CD4-positive, alpha-beta memory T cell (primary cell): Measurements from ENCODE around the gene TMEM69. TPM values are rescaled to one million over a fixed set of nuclear protein-coding genes. Genes with fewer than 3 reads are reported as not detected.

Source experiments
- CTCF ChIA-PET: fragments of 350-600 bp; sonication (Branson Sonifier 250); formaldehyde crosslinking; loops from one replicate; lab custom pipeline; 2021; ENCODE audit warnings: inconsistent platforms; ENCODE audit not compliant: partially characterized antibody; lab: Charles Lee
- POLR2A ChIA-PET: fragments of 350-600 bp; sonication (Branson Sonifier 250); formaldehyde crosslinking; loops from one replicate; lab custom pipeline; 2021; ENCODE audit not compliant: partially characterized antibody; lab: Charles Lee
- DNase-seq, 5 donors: peaks; one replicate each; pipeline versions ENCODE4 v3.0.0 to v3.0.0-alpha.2; 2020 to 2022; ENCODE audit warnings: mixed read lengths in 1 of 5
- H3K27ac ChIP-seq: one replicate; pipeline ENCODE4 v1.7.0; 2013; ENCODE audit warnings: low read depth, low read length
- H3K27me3 ChIP-seq: 2 replicates; pipeline ENCODE4 v1.7.0; 2013; ENCODE audit warnings: mild to moderate bottlenecking, low read length, moderate library complexity; ENCODE audit not compliant: insufficient read depth
- H3K36me3 ChIP-seq: 2 replicates; pipeline ENCODE4 v1.7.0; 2013; ENCODE audit warnings: mild to moderate bottlenecking, low read length, moderate library complexity; ENCODE audit not compliant: insufficient read depth
- H3K4me1 ChIP-seq: 2 replicates; pipeline ENCODE4 v1.7.0; 2013; ENCODE audit warnings: mild to moderate bottlenecking, low read length, moderate library complexity; ENCODE audit not compliant: insufficient read depth
- H3K4me3 ChIP-seq, 2 donors: one replicate each; pipeline ENCODE4 v1.7.0; 2013; ENCODE audit warnings: low read length in 2 of 2, mild to moderate bottlenecking in 1 of 2
- H3K9me3 ChIP-seq, 2 donors: one replicate each; pipeline ENCODE4 v1.7.0; 2013; ENCODE audit warnings: low read length in 2 of 2, control low read depth in 1 of 2; ENCODE audit not compliant: control insufficient read depth in 1 of 2
- H3K27ac Mint-ChIP-seq, 7 donors: one replicate each; pipeline ENCODE4 v1.8.0; 2020 to 2021; ENCODE audit warnings: mixed read lengths in 7 of 7, mild to moderate bottlenecking in 6 of 7, inconsistent platforms in 3 of 7, moderate library complexity in 3 of 7
- H3K27me3 Mint-ChIP-seq, 2 donors: one replicate each; pipeline ENCODE4 v1.8.0; 2020 to 2021; ENCODE audit warnings: mixed read lengths in 2 of 2
- H3K36me3 Mint-ChIP-seq, 2 donors: one replicate each; pipeline ENCODE4 v1.8.0; 2020 to 2021; ENCODE audit warnings: mixed read lengths in 2 of 2, inconsistent platforms in 1 of 2, mild to moderate bottlenecking in 1 of 2
- H3K4me1 Mint-ChIP-seq, 4 donors: one replicate each; pipeline ENCODE4 v1.8.0; 2020 to 2021; ENCODE audit warnings: mixed read lengths in 4 of 4, mild to moderate bottlenecking in 1 of 4
- H3K4me3 Mint-ChIP-seq, 8 donors: one replicate each; pipeline ENCODE4 v1.8.0; 2020 to 2021; ENCODE audit warnings: mixed read lengths in 8 of 8, mild to moderate bottlenecking in 7 of 8, moderate library complexity in 6 of 8, inconsistent platforms in 3 of 8
- H3K9me3 Mint-ChIP-seq, 8 donors: one replicate each; pipeline ENCODE4 v1.8.0; 2020 to 2021; ENCODE audit warnings: mixed read lengths in 8 of 8, mild to moderate bottlenecking in 5 of 8, inconsistent platforms in 3 of 8, moderate library complexity in 1 of 8
- intact Hi-C: fragments of 100-400 bp; cut with micrococcal nuclease; formaldehyde crosslinking; loops from one replicate; pipeline ENCODE4 v1.15.1; 2023
- polyA plus RNA-seq, 2 donors: library from polyadenylated mRNA; unstranded; fragments of 300-500 nt; fragmentation: Illumina TruSeq; gene quantifications; one replicate each; pipeline ENCODE4 v1.2.3, GENCODE V29; 2021
- total RNA-seq, 2 experiments: library from RNA; stranded (reverse); gene quantifications; one replicate each; pipeline ENCODE4 v1.2.3, GENCODE V29; 2021

TMEM69 gene
- total and polyA plus RNA-seq, 4 experiments from 2014 or later: 26.1 to 42.5 (median 31.4) TPM

DNA sequence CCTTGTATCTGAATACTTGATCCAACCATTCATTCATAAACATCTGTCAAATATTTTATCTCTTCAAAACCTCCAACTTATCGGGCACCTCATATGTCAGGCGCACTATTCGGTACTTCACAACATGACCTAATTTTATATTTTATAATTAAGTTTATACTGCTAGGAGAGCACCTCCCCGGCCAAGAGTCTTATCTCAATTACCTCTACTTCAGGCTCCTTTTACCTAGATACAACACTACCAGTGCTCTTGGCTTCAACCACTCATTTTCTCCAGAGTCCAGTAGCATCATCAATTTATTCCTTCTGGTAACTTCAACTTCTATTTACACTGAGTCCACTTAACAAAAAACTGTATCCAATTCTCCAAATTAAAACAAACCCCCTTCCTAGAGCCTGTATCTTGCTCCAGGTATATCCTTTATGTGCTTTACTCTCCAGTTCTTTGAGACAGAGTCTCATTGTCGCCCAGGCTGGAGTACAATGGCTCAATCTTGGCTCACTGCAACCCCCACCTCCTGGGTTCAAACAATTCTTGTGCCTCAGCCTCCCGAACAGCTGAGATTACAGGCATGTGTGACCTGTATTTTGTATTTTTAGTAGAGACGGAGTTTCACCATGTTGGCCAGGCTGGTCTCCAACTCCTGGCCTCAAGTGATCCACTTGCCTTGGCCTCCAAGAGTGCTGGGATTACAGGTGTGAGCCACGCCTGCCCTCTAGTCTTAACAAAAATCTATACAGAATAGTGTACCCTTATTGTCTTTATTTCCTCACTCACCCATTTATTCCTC lies 20.5 kb upstream of the TMEM69 start:
- Mint-ChIP-seq H3K9me3 (peaks cover 0 to 1% (median 0%) of the 10 kb centered on the region in 8 donors), H3K4me1 (peaks cover 36 to 61% (median 51%) of the 10 kb centered on the region in 4 donors), H3K4me3 (peak overlapping the region in 1 of 8 donors; percentile 24), H3K36me3 (peaks cover 7 to 21% of the 10 kb centered on the region in 2 donors), H3K27ac (peak overlapping the region in 4 of 7 donors; percentile 0 to 57 (median 34)), H3K27me3 (no peaks in the 10 kb centered on the region)
- CTCF ChIA-PET: no interaction called here
- Histone ChIP-seq H3K36me3 (no peaks in the 10 kb centered on the region), H3K4me1 (peaks cover 41% of the 10 kb centered on the region), H3K4me3 (no peak overlapping the region), H3K27me3 (no peaks in the 10 kb centered on the region), H3K27ac (no peak overlapping the region), H3K9me3 (no peaks in the 10 kb centered on the region)
- intact Hi-C loops: no loop called here
- POLR2A ChIA-PET: no interaction called here
- DNase-seq: no peak

DNA sequence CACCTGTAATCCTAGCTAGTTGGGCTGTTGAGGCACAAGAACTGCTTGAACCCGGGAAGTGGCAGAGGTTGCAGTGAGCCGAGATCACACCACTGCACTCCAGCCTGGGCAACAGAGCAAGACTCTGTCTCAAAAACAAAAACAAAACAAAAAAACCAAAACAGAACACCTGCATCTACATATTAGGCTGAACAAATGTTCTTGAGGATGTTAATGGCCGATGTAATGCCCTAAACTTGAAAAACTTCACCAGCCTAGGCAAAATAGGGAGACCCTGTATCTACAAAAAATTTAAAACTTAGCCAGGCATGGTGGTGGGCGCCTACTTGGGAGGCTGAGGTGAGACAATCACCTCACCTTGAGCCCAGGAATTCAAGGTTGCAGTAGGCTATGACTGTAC lies 19.5 kb upstream of the TMEM69 start:
- Mint-ChIP-seq H3K4me3 (no peak overlapping the region), H3K27me3 (no peaks in the 10 kb centered on the region), H3K36me3 (peaks cover 7 to 22% of the 10 kb centered on the region in 2 donors), H3K4me1 (peaks cover 39 to 65% (median 52%) of the 10 kb centered on the region in 4 donors), H3K27ac (no peak overlapping the region), H3K9me3 (peaks cover 0 to 1% (median 0%) of the 10 kb centered on the region in 8 donors)
- Histone ChIP-seq H3K27me3 (no peaks in the 10 kb centered on the region), H3K36me3 (no peaks in the 10 kb centered on the region), H3K4me3 (no peak overlapping the region), H3K27ac (no peak overlapping the region), H3K4me1 (peaks cover 51% of the 10 kb centered on the region), H3K9me3 (no peaks in the 10 kb centered on the region)
- no peak for DNase-seq
- intact Hi-C loops: no loop called here
- POLR2A ChIA-PET: interaction anchor here (0.9 to 1.8 kb wide), 2 partner anchors 10 to 17 kb away, joined by 4 read pairs; partner anchors contain the start of gene GPBP1L1
- CTCF ChIA-PET: no interaction called here

DNA sequence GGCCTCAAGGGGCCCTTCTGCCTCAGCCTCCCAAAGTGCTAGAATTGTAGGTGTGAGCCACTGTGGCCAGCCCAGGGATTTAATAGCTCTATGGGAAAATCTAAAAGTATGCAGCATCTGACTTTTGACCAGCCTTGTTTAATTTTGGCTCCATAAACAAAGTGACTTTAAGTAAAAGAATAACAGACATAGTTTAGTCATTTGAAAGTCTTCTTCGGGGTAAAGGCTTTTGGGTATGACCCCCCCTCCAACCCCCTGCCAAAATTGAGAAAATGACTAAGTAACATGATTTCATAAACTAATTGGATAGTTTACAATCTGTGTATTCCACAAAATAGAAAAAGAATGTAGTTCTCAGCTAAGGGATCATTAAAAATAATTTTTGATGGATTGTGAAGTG lies 18.6 kb upstream of the TMEM69 start:
- H3K36me3 Mint-ChIP-seq: peaks cover 7 to 24% of the 10 kb centered on the region in 2 donors
- Histone ChIP-seq H3K27ac (no peak overlapping the region), H3K9me3 (no peaks in the 10 kb centered on the region), H3K36me3 (peaks cover 2% of the 10 kb centered on the region), H3K4me3 (no peak overlapping the region), H3K4me1 (peaks cover 60% of the 10 kb centered on the region), H3K27me3 (no peaks in the 10 kb centered on the region)
- intact Hi-C loops: no loop called here
- peaks cover 42 to 72% (median 57%) of the 10 kb centered on the region in 4 donors for H3K4me1 Mint-ChIP-seq
- ChIA-PET CTCF (no interaction called here), POLR2A (interaction anchor here (1.8 kb wide), 1 partner anchor 9 kb away, joined by 4 read pairs; no protein-coding TSS in a partner anchor)
- H3K27me3 Mint-ChIP-seq: no peaks in the 10 kb centered on the region
- peaks cover 0 to 1% (median 0%) of the 10 kb centered on the region in 8 donors for H3K9me3 Mint-ChIP-seq
- H3K27ac Mint-ChIP-seq: no peak overlapping the region
- H3K4me3 Mint-ChIP-seq: no peak overlapping the region
- no peak for DNase-seq

DNA sequence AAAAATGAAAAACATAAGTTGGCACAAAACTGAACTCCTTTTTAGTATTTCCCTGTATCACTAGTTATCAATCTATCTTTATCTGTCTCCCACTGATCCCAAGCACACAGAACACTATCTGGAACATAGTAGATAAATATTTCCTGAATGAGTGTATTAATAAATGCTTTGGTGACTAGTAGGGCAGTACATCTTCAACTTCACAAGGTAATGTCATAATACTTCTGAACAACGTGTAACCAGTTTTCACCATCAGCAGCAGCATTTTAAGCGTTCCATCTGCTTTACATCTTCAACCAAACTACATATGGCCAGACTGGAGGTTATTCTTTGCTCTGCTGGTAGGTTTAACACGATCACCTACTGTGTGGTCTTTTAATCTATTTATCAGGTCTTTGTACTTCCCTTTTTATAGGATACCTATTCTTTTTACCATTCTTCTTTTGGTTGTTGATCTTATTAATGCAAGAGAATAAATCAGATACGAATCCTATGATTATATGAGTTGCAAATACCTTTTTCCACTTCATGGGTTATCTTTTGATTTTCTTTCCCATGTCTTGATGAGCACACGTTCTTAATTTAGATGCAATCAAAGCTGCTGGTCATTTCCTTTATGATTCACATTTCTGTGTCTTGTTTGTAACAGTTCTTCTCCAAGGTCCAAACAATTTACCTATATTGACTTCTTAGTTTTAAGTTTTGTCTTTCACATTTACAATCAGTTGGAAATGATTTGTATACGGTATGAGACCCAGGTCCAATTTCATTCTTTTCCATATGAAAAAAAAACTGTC lies 17.9 kb upstream of the TMEM69 start:
- no peaks in the 10 kb centered on the region for H3K27me3 Mint-ChIP-seq
- H3K36me3 Mint-ChIP-seq: peaks cover 11 to 29% of the 10 kb centered on the region in 2 donors
- peaks cover 0 to 1% (median 0%) of the 10 kb centered on the region in 8 donors for H3K9me3 Mint-ChIP-seq
- Histone ChIP-seq H3K27ac (no peak overlapping the region), H3K4me1 (peaks cover 60% of the 10 kb centered on the region), H3K9me3 (no peaks in the 10 kb centered on the region), H3K36me3 (peaks cover 5% of the 10 kb centered on the region), H3K27me3 (no peaks in the 10 kb centered on the region), H3K4me3 (no peak overlapping the region)
- H3K4me1 Mint-ChIP-seq: peaks cover 44 to 79% (median 62%) of the 10 kb centered on the region in 4 donors
- intact Hi-C loops: no loop called here
- ChIA-PET POLR2A (interaction anchor here (1.2 to 1.8 kb wide), 2 partner anchors 8 to 16 kb away, joined by 4 to 5 read pairs; no protein-coding TSS in a partner anchor), CTCF (no interaction called here)
- peak overlapping the region in 6 of 7 donors; percentile 15 to 59 (median 28) for H3K27ac Mint-ChIP-seq
- no peak for DNase-seq
- H3K4me3 Mint-ChIP-seq: peak overlapping the region in 1 of 8 donors; percentile 8

DNA sequence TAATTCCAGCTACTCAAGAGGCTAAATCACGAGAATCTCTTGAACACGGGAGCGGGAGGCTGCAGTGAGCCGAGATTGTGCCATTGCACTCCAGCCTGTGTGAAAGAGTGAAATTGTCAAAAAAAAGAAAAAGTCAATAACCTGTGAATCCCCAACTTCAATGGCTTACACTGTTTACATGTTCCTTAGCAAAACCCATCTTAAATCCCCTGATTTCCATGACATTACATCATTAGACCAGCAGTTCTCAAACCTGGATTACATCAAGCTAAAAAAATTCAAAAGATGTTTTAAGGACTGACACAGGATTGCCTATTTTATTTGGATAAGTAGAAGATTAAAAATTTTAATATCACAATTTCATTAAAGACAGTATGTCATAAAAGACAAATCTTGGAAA lies 14.0 kb upstream of the TMEM69 start:
- H3K27me3 Mint-ChIP-seq: no peaks in the 10 kb centered on the region
- no peak for DNase-seq
- ChIA-PET POLR2A (interaction anchor here (2.9 kb wide), 1 partner anchor 12 kb away, joined by 18 read pairs; the partner anchor contains the start of gene GPBP1L1), CTCF (interaction anchor here (0.9 kb wide), 1 partner anchor 80 kb away, joined by 3 read pairs; no protein-coding TSS in a partner anchor)
- Histone ChIP-seq H3K27ac (no peak overlapping the region), H3K4me1 (peaks cover 80% of the 10 kb centered on the region), H3K36me3 (peaks cover 5% of the 10 kb centered on the region), H3K27me3 (no peaks in the 10 kb centered on the region), H3K9me3 (no peaks in the 10 kb centered on the region), H3K4me3 (no peak overlapping the region)
- H3K36me3 Mint-ChIP-seq: peaks cover 8 to 25% of the 10 kb centered on the region in 2 donors
- peaks cover 50 to 86% (median 67%) of the 10 kb centered on the region in 4 donors for H3K4me1 Mint-ChIP-seq
- no peak overlapping the region for H3K27ac Mint-ChIP-seq
- H3K4me3 Mint-ChIP-seq: no peak overlapping the region
- no peaks in the 10 kb centered on the region for H3K9me3 Mint-ChIP-seq
- intact Hi-C loops: no loop called here

DNA sequence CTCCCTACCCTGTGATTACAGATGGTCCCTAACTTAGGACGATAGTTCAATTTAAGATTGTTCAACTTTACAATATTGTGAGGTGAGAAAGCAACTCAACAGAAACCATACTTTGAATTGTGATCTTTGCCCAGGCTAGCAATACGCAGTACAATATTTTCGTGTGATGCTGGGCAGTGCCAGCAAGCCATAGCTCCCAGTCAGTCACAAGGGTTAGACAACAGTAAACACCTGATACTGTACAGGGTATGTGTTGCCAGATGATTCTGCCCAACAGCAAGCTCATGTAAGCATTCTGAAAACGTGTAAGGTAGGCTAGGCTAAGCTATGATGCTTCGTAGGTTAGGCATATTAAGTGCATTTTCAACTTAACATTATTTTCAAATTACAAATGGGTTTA lies 13.5 kb upstream of the TMEM69 start:
- Mint-ChIP-seq H3K27ac (peak overlapping the region in 2 of 7 donors; percentile 27 to 31), H3K4me3 (peak overlapping the region in 2 of 8 donors; percentile 6 to 26), H3K36me3 (peaks cover 8 to 27% of the 10 kb centered on the region in 2 donors), H3K9me3 (no peaks in the 10 kb centered on the region), H3K27me3 (no peaks in the 10 kb centered on the region), H3K4me1 (peaks cover 54 to 86% (median 70%) of the 10 kb centered on the region in 4 donors)
- peaks cover 80% of the 10 kb centered on the region for H3K4me1 ChIP-seq
- H3K4me3 ChIP-seq: no peak overlapping the region
- H3K27ac ChIP-seq: no peak overlapping the region
- peaks cover 5% of the 10 kb centered on the region for H3K36me3 ChIP-seq
- no peaks in the 10 kb centered on the region for H3K27me3 ChIP-seq
- POLR2A ChIA-PET: interaction anchor here (2.9 kb wide), 1 partner anchor 12 kb away, joined by 18 read pairs; the partner anchor contains the start of gene GPBP1L1
- CTCF ChIA-PET: interaction anchor here (0.9 kb wide), 1 partner anchor 79 kb away, joined by 3 read pairs; no protein-coding TSS in a partner anchor
- H3K9me3 ChIP-seq: no peaks in the 10 kb centered on the region
- intact Hi-C loops: no loop called here
- no peak for DNase-seq
